Spleen (tissue), 11 donors: ENCODE results near the gene EPB41L4B. TPM values are rescaled to one million over a fixed set of nuclear protein-coding genes. Genes with fewer than 3 reads are reported as not detected.

Source experiments
- DNase-seq: peaks from one replicate; pipeline ENCODE4 v3.0.0-alpha.2; 2020
- H3K27ac ChIP-seq, 8 donors: fragments of 200-600 bp; sonication (generic) in 7 of 8; 1 replicate in 4 of 8; 2 replicates in 4 of 8; pipeline versions ENCODE4 v1.5.0 to v1.8.0; 2016 to 2021; ENCODE audit warnings: inconsistent platforms in 4 of 8, mild to moderate bottlenecking in 4 of 8, moderate library complexity in 1 of 8
- H3K27me3 ChIP-seq, 7 donors: fragments of 200-600 bp; sonication (generic) in 6 of 7; replicated peaks in 1 of 7; 1 replicate in 4 of 7; 2 replicates in 3 of 7; pipeline versions ENCODE4 v1.5.0 to v1.8.0; 2016 to 2021; ENCODE audit warnings: inconsistent platforms in 3 of 7, mild to moderate bottlenecking in 1 of 7
- H3K36me3 ChIP-seq, 6 donors: fragments of 200-600 bp; sonication (generic) in 5 of 6; 1 replicate in 4 of 6; 2 replicates in 2 of 6; pipeline versions ENCODE4 v1.5.0 to v1.8.0; 2016 to 2021; ENCODE audit warnings: inconsistent platforms in 2 of 6
- H3K4me1 ChIP-seq, 6 donors: fragments of 200-600 bp; sonication (generic) in 5 of 6; 1 replicate in 3 of 6; 2 replicates in 3 of 6; pipeline versions ENCODE4 v1.5.0 to v1.8.0; 2016 to 2021; ENCODE audit warnings: inconsistent platforms in 3 of 6
- H3K4me3 ChIP-seq, 8 donors: fragments of 200-600 bp; sonication (generic) in 7 of 8; 1 replicate in 4 of 8; 2 replicates in 4 of 8; pipeline versions ENCODE4 v1.5.0 to v1.8.0; 2016 to 2021; ENCODE audit warnings: inconsistent platforms in 4 of 8, mild to moderate bottlenecking in 4 of 8, moderate library complexity in 2 of 8
- H3K9me3 ChIP-seq, 8 donors: fragments of 200-600 bp; sonication (generic) in 7 of 8; 1 replicate in 4 of 8; 2 replicates in 4 of 8; pipeline versions ENCODE4 v1.5.0 to v1.8.0; 2016 to 2021; ENCODE audit warnings: inconsistent platforms in 4 of 8
- POLR2A ChIP-seq, 3 donors: fragments of 450-650 bp; IDR thresholded peaks; one replicate each; pipeline ENCODE4 v1.5.1; 2017; ENCODE audit warnings: antibody characterized with exemption in 3 of 3, mild to moderate bottlenecking in 1 of 3
- POLR2AphosphoS5 ChIP-seq, 3 donors: sonication (generic); formaldehyde crosslinking; IDR thresholded peaks; one replicate each; pipeline ENCODE4 v1.5.1; 2017; ENCODE audit warnings: antibody characterized with exemption in 3 of 3
- WGBS, 5 donors: extraction: QIAGEN DNeasy Blood & Tissue Kit in 3 of 5; methylation state at CpG; one replicate each; pipeline versions ENCODE4 v1.1.5 to v1.1.7; 2013 to 2018; 5-methylcytosine and 5-hydroxymethylcytosine counted together
- intact Hi-C: fragments of 100-400 bp; cut with DNase I; formaldehyde crosslinking; loops from one replicate; pipeline ENCODE4 v1.15.0; 2023; ENCODE audit warnings: low total_unique reads
- polyA plus RNA-seq, 3 donors: library from polyadenylated mRNA; stranded (reverse); fragments of 200-250 nt; gene quantifications; one replicate each; pipeline ENCODE4 v1.2.1, GENCODE V29; 2013
- total RNA-seq, 7 donors: library from RNA; depleted of rRNA in 3 of 7; stranded (reverse); fragments of >200 nt in 3 of 7; fragmentation: NEBNext Ultra II Directional in 4 of 7; extraction: Animal tissue kit (Norgen Biotek cat#: 25700) in 4 of 7; gene quantifications; one replicate each; pipeline versions ENCODE4 v1.1.0 to v1.2.1, GENCODE V29; 2016 to 2021
- TF ChIP-seq, protein P1 (sequence below), 11 experiments: fragments of 200-600 bp in 7 of 11; fragments of 450-650 bp in 4 of 11; sonication (generic) in 4 of 11; IDR thresholded peaks in 8 of 11; conservative IDR thresholded peaks in 3 of 11; 1 replicate in 7 of 11; 2 replicates in 4 of 11; pipeline versions ENCODE4 v1.4.0 to v1.8.0; 2016 to 2021; ENCODE audit warnings: antibody characterized with exemption in 11 of 11, inconsistent platforms in 4 of 11, mild to moderate bottlenecking in 1 of 11
- donor health status: healthy with polysubstance abuse.
- donor health status: DM: no; HTN: no; CAD: no; lungs with moderate emphysema.
- donor health status: DM: no; HTN: no; CAD: no.
- donor health status: Bipolar disorder and iron deficiency.
- donor health status: healthy.
- donor health status: DM: no; HTN: no; CAD: no.
- donor health status: DM: yes; HTN: yes; CAD: no.

Gene EPB41L4B
- total and polyA plus RNA-seq, 10 donors = 0.02 to 0.43 (median 0.18) TPM; not detected in 3

GRCh38 chr9:109267555-109267954, 53.3 kb downstream of the EPB41L4B start:
- Histone ChIP-seq H3K4me3 (no peak overlapping the region), H3K9me3 (peaks cover 0 to 8% (median 0%) of the 10 kb centered on the region in 8 donors), H3K4me1 (no peaks in the 10 kb centered on the region), H3K27ac (no peak overlapping the region), H3K36me3 (no peaks in the 10 kb centered on the region), H3K27me3 (no peaks in the 10 kb centered on the region)
- no peak for DNase-seq
- 94 to 100% (median 96%) methylated on average over 3 of the region's 3 CpGs for WGBS, 5 donors
- intact Hi-C loops = no loop called here
- TF ChIP-seq, protein P1, sequence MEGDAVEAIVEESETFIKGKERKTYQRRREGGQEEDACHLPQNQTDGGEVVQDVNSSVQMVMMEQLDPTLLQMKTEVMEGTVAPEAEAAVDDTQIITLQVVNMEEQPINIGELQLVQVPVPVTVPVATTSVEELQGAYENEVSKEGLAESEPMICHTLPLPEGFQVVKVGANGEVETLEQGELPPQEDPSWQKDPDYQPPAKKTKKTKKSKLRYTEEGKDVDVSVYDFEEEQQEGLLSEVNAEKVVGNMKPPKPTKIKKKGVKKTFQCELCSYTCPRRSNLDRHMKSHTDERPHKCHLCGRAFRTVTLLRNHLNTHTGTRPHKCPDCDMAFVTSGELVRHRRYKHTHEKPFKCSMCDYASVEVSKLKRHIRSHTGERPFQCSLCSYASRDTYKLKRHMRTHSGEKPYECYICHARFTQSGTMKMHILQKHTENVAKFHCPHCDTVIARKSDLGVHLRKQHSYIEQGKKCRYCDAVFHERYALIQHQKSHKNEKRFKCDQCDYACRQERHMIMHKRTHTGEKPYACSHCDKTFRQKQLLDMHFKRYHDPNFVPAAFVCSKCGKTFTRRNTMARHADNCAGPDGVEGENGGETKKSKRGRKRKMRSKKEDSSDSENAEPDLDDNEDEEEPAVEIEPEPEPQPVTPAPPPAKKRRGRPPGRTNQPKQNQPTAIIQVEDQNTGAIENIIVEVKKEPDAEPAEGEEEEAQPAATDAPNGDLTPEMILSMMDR (IDR thresholded peaks at IDR 0.05 in 8 of 11, conservative IDR thresholded peaks at IDR 0.05 in 3 of 11) = no peak
- no peak for TF ChIP-seq POLR2A (IDR thresholded peaks at IDR 0.05)
- no peak for TF ChIP-seq POLR2AphosphoS5 (IDR thresholded peaks at IDR 0.05)

GRCh38 chr9:109264877-109265587, 55.8 kb downstream of the EPB41L4B start:
- WGBS, 5 donors = 76 to 83% (median 81%) methylated on average over 13 of the region's 13 CpGs
- intact Hi-C loops = no loop called here
- peaks cover 0 to 8% (median 0%) of the 10 kb centered on the region in 8 donors for H3K9me3 ChIP-seq

GRCh38 chr9:109263358-109263757, 57.5 kb downstream of the EPB41L4B start:
- WGBS, 5 donors = 87 to 99% (median 91%) methylated on average over 3 of the region's 3 CpGs
- peaks cover 0 to 6% (median 0%) of the 10 kb centered on the region in 7 donors for H3K27me3 ChIP-seq
- no peak for DNase-seq
- no peak overlapping the region for H3K27ac ChIP-seq
- no peak overlapping the region for H3K4me3 ChIP-seq
- H3K9me3 ChIP-seq = peaks cover 0 to 8% (median 0%) of the 10 kb centered on the region in 8 donors
- H3K36me3 ChIP-seq = no peaks in the 10 kb centered on the region
- H3K4me1 ChIP-seq = no peaks in the 10 kb centered on the region
- intact Hi-C loops = no loop called here
- no peak for TF ChIP-seq POLR2AphosphoS5 (IDR thresholded peaks at IDR 0.05)
- no peak for TF ChIP-seq POLR2A (IDR thresholded peaks at IDR 0.05)
- TF ChIP-seq, protein P1 (IDR thresholded peaks at IDR 0.05 in 8 of 11, conservative IDR thresholded peaks at IDR 0.05 in 3 of 11) = no peak

More at GRCh38 chr9:109264877-109265587, 55.8 kb downstream of the EPB41L4B start:
- no peaks in the 10 kb centered on the region for H3K27me3 ChIP-seq
- no peaks in the 10 kb centered on the region for H3K36me3 ChIP-seq
- no peak overlapping the region for H3K4me3 ChIP-seq
- no peaks in the 10 kb centered on the region for H3K4me1 ChIP-seq
- no peak for TF ChIP-seq POLR2AphosphoS5 (IDR thresholded peaks at IDR 0.05)
- TF ChIP-seq POLR2A (IDR thresholded peaks at IDR 0.05) = no peak
- TF ChIP-seq, protein P1 (IDR thresholded peaks at IDR 0.05 in 8 of 11, conservative IDR thresholded peaks at IDR 0.05 in 3 of 11) = no peak
- no peak overlapping the region for H3K27ac ChIP-seq
- DNase-seq = no peak

- H3K9me3 ChIP-seq = no peaks in the 10 kb centered on the region
- H3K4me3 ChIP-seq = no peak overlapping the region
- H3K36me3 ChIP-seq = no peaks in the 10 kb centered on the region
- DNase-seq = no peak
- TF ChIP-seq, protein P1 (IDR thresholded peaks at IDR 0.05 in 8 of 11, conservative IDR thresholded peaks at IDR 0.05 in 3 of 11) = no peak
- TF ChIP-seq POLR2A (IDR thresholded peaks at IDR 0.05) = no peak
- no peak for TF ChIP-seq POLR2AphosphoS5 (IDR thresholded peaks at IDR 0.05)
- WGBS, 5 donors = 26 to 32% (median 28%) methylated on average over 11 of the region's 11 CpGs
- peaks cover 0 to 6% (median 0%) of the 10 kb centered on the region in 7 donors for H3K27me3 ChIP-seq
- H3K4me1 ChIP-seq = no peaks in the 10 kb centered on the region
- intact Hi-C loops = no loop called here
- H3K27ac ChIP-seq = no peak overlapping the region
These were observed 62.2 kb downstream of the EPB41L4B start for GRCh38 chr9:109258481-109259302.
